Measurements from ENCODE around the gene SLC26A4. TPM values are rescaled to one million over a fixed set of nuclear protein-coding genes. Genes with fewer than 3 reads are reported as not detected.

Gene SLC26A4
- total RNA-seq, 2 donors from 2014 or later: 0.42 TPM; not detected in 1

GRCh38 chr7:107661081-107661864 is 645 bp downstream of the SLC26A4 start:
- H3K36me3 Mint-ChIP-seq (ENCODE audit: low read depth): no peaks in the 10 kb centered on the region
- H3K36me3 ChIP-seq (ENCODE audit: control insufficient read depth, insufficient read depth, low read length): no peaks in the 10 kb centered on the region
- H3K4me3 ChIP-seq (ENCODE audit: low read length): peak overlapping the region; percentile 78
- no peaks in the 10 kb centered on the region for H3K9me3 ChIP-seq (ENCODE audit: control insufficient read depth, low read length)
- peak; percentile 89 for DNase-seq
- H3K27me3 ChIP-seq (ENCODE audit: control insufficient read depth, insufficient read depth, low read length, poor library complexity, severe bottlenecking): peaks cover 70% of the 10 kb centered on the region
- peaks cover 74% of the 10 kb centered on the region for H3K27me3 Mint-ChIP-seq (ENCODE audit: insufficient read depth)
- TF ChIP-seq, protein P1, sequence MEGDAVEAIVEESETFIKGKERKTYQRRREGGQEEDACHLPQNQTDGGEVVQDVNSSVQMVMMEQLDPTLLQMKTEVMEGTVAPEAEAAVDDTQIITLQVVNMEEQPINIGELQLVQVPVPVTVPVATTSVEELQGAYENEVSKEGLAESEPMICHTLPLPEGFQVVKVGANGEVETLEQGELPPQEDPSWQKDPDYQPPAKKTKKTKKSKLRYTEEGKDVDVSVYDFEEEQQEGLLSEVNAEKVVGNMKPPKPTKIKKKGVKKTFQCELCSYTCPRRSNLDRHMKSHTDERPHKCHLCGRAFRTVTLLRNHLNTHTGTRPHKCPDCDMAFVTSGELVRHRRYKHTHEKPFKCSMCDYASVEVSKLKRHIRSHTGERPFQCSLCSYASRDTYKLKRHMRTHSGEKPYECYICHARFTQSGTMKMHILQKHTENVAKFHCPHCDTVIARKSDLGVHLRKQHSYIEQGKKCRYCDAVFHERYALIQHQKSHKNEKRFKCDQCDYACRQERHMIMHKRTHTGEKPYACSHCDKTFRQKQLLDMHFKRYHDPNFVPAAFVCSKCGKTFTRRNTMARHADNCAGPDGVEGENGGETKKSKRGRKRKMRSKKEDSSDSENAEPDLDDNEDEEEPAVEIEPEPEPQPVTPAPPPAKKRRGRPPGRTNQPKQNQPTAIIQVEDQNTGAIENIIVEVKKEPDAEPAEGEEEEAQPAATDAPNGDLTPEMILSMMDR (conservative IDR thresholded peaks at IDR 0.05): peak; percentile 42
- H3K27ac ChIP-seq (ENCODE audit: low read depth, low read length): no peak overlapping the region
- WGBS, 2 experiments (ENCODE audit: insufficient coverage in 1 of 2, insufficient read length in 1 of 2): 1% methylated on average over 28 to 73 of the region's 73 CpGs
- no peaks in the 10 kb centered on the region for H3K9me3 Mint-ChIP-seq
- H3K4me1 ChIP-seq (ENCODE audit: control insufficient read depth, insufficient read depth, low read length): no peaks in the 10 kb centered on the region
- H3K27ac Mint-ChIP-seq: no peak overlapping the region
- no peak overlapping the region for H3K9ac ChIP-seq (ENCODE audit: extremely low read depth, low read length, poor library complexity, severe bottlenecking)
- peak overlapping the region; percentile 61 for H3K4me3 Mint-ChIP-seq
- H3K4me1 Mint-ChIP-seq: peaks cover 17% of the 10 kb centered on the region

GRCh38 chr7:107661865-107662379 is 1.3 kb downstream of the SLC26A4 start:
- no peak overlapping the region for H3K27ac Mint-ChIP-seq
- no peaks in the 10 kb centered on the region for H3K36me3 ChIP-seq (ENCODE audit: control insufficient read depth, insufficient read depth, low read length)
- peaks cover 70% of the 10 kb centered on the region for H3K27me3 ChIP-seq (ENCODE audit: control insufficient read depth, insufficient read depth, low read length, poor library complexity, severe bottlenecking)
- no peaks in the 10 kb centered on the region for H3K4me1 ChIP-seq (ENCODE audit: control insufficient read depth, insufficient read depth, low read length)
- H3K36me3 Mint-ChIP-seq (ENCODE audit: low read depth): no peaks in the 10 kb centered on the region
- peak overlapping the region; percentile 61 for H3K4me3 Mint-ChIP-seq
- H3K27me3 Mint-ChIP-seq (ENCODE audit: insufficient read depth): peaks cover 74% of the 10 kb centered on the region
- H3K27ac ChIP-seq (ENCODE audit: low read depth, low read length): no peak overlapping the region
- H3K4me1 Mint-ChIP-seq: peaks cover 17% of the 10 kb centered on the region
- DNase-seq: no peak
- H3K9ac ChIP-seq (ENCODE audit: extremely low read depth, low read length, poor library complexity, severe bottlenecking): no peak overlapping the region
- TF ChIP-seq, protein P1 (conservative IDR thresholded peaks at IDR 0.05): no peak
- 0 to 10% methylated on average over 2 to 20 of the region's 20 CpGs for WGBS, 2 experiments (ENCODE audit: insufficient coverage in 1 of 2, insufficient read length in 1 of 2)
- peak overlapping the region; percentile 78 for H3K4me3 ChIP-seq (ENCODE audit: low read length)
- no peaks in the 10 kb centered on the region for H3K9me3 Mint-ChIP-seq
- H3K9me3 ChIP-seq (ENCODE audit: control insufficient read depth, low read length): no peaks in the 10 kb centered on the region

- Mint-ChIP-seq H3K27ac (no peak overlapping the region), H3K27me3 (ENCODE audit: insufficient read depth) (peaks cover 67% of the 10 kb centered on the region), H3K4me1 (peaks cover 17% of the 10 kb centered on the region), H3K9me3 (no peaks in the 10 kb centered on the region), H3K4me3 (no peak overlapping the region), H3K36me3 (ENCODE audit: low read depth) (no peaks in the 10 kb centered on the region)
- Histone ChIP-seq H3K36me3 (ENCODE audit: control insufficient read depth, insufficient read depth, low read length) (no peaks in the 10 kb centered on the region), H3K9me3 (ENCODE audit: control insufficient read depth, low read length) (no peaks in the 10 kb centered on the region), H3K4me1 (ENCODE audit: control insufficient read depth, insufficient read depth, low read length) (no peaks in the 10 kb centered on the region), H3K4me3 (ENCODE audit: low read length) (no peak overlapping the region), H3K9ac (ENCODE audit: extremely low read depth, low read length, poor library complexity, severe bottlenecking) (no peak overlapping the region), H3K27me3 (ENCODE audit: control insufficient read depth, insufficient read depth, low read length, poor library complexity, severe bottlenecking) (peaks cover 64% of the 10 kb centered on the region), H3K27ac (ENCODE audit: low read depth, low read length) (no peak overlapping the region)
- TF ChIP-seq, protein P1 (conservative IDR thresholded peaks at IDR 0.05): no peak
- 77 to 95% methylated on average over 3 to 4 of the region's 4 CpGs for WGBS, 2 experiments (ENCODE audit: insufficient coverage in 1 of 2, insufficient read length in 1 of 2)
- DNase-seq: no peak
These were observed 2.6 kb downstream of the SLC26A4 start for GRCh38 chr7:107663196-107663595.
